GM12864 (cell line): ENCODE results near the gene TEAD1.
A peak's percentile ranks its signal among the peaks of the same experiment; 100 is the strongest.

Source experiments
- DNase-seq: peaks from one replicate; pipeline ENCODE4 v3.0.0-alpha.2; 2011; ENCODE audit warnings: low read depth
- H3K4me3 ChIP-seq: 2 replicates; pipeline ENCODE4 v1.5.1; 2011; ENCODE audit warnings: mild to moderate bottlenecking, low read depth, low read length, control low read depth
- TF ChIP-seq, protein P1 (sequence below): IDR thresholded peaks from 2 replicates; pipeline ENCODE4 v1.5.1; 2011; ENCODE audit warnings: low read depth, mild to moderate bottlenecking, moderate library complexity, low read length, control low read depth, inconsistent platforms; ENCODE audit errors: missing control alignments

The TEAD1 gene

DNA sequence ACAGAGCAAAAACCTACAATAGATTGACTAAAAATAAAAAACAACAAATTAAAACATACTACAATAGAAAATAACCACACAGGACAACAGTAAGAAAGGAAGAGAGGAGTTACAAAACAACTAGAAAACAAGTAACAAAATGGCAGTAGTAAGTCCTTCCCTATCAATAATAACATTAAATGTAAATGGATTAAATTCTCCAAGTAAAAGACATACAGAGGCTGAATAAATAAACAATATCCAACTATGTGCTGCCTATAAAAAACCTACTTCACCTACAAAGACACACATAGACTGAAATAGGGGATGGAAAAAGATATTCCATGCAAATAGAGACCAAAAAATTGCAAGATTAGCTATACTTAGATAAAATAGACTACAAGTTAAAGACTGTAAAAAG lies 277.9 kb downstream of the TEAD1 start:
- no peak for DNase-seq
- TF ChIP-seq, protein P1, sequence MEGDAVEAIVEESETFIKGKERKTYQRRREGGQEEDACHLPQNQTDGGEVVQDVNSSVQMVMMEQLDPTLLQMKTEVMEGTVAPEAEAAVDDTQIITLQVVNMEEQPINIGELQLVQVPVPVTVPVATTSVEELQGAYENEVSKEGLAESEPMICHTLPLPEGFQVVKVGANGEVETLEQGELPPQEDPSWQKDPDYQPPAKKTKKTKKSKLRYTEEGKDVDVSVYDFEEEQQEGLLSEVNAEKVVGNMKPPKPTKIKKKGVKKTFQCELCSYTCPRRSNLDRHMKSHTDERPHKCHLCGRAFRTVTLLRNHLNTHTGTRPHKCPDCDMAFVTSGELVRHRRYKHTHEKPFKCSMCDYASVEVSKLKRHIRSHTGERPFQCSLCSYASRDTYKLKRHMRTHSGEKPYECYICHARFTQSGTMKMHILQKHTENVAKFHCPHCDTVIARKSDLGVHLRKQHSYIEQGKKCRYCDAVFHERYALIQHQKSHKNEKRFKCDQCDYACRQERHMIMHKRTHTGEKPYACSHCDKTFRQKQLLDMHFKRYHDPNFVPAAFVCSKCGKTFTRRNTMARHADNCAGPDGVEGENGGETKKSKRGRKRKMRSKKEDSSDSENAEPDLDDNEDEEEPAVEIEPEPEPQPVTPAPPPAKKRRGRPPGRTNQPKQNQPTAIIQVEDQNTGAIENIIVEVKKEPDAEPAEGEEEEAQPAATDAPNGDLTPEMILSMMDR: no peak

DNA sequence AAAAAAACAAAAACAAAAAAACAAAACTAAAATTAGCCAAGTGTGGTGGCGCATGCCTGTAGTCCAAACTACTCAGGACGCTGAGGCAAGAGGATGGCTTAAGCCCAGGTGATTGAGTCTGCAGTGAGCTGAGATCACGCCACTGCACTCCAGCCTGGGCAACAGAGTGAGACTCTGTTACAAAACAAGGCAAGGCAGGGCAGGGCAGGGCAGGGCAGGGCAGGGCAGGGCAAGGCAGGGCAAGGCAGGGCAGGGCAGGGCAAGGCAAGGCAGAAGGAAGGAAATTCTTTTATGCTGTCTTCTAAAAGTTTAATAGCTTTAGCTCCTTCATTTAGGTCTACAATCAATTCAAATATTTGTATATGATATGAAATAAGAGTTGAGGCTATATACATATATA lies 284.8 kb downstream of the TEAD1 start:
- TF ChIP-seq, protein P1: no peak
- no peak for DNase-seq
- H3K4me3 ChIP-seq: no peak overlapping the region

More for the DNA sequence above, 277.9 kb downstream of the TEAD1 start:
- H3K4me3 ChIP-seq: no peak overlapping the region

DNA sequence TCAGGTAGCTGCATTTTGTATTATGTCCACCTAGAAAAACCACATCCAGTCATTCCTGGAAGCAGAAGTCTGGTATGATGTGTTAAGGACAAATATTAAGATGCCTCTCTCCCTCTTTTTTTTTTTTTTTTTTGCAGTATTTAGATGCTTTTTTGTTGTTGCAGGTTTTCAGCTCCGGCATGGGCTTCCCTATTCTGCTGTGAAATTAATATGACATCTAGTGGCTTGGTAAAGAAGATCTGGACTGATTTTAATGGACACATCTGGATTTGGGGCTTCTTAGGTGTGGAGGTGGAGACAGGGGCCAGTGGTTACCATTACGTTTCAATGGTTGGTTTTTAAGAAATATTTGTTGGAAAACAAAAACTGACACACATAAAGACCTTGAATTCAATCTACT lies 287.4 kb downstream of the TEAD1 start:
- no peak for DNase-seq
- no peak overlapping the region for H3K4me3 ChIP-seq
- TF ChIP-seq, protein P1: no peak

DNA sequence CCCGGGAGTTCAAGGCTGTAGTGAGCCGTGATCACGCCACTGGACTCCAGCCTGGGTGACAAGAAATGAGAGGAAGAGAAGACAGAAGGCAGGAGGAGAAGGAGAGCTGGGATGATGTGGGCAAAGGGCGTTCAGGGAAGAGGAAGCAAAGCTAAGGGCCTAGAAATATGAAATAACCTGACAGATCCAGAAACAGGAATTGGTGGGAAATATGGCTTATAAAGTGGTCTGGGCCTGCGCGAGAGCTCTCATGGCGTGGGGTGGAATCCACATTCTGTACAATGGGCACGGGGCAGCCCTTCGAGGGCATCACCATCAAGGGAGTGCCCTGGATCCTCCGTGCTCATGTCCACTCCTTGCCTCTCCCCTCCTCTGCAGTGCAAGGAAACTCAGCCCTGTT lies 288.1 kb downstream of the TEAD1 start:
- no peak for DNase-seq
- no peak overlapping the region for H3K4me3 ChIP-seq
- TF ChIP-seq, protein P1: no peak

DNA sequence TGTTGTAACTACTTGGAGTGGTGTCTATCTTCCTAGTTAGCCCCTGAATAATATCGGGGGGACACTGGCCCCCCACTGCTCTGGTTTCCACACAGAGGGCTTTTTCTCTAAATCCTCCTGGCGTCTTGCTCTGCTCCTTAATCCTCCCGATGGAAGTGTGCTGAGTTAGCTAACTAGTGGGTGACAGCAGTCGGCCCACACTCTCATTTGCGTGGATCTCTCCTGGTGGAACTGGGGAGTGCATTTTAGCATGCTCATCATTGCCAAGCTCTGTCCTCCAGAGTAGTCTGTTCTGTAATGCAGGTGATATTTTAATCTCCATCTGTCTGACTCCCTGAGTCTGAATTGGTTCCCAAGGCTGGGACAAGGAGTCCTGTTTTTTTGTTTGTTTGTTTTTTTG lies 288.8 kb downstream of the TEAD1 start:
- DNase-seq: no peak
- TF ChIP-seq, protein P1: no peak
- H3K4me3 ChIP-seq: no peak overlapping the region

DNA sequence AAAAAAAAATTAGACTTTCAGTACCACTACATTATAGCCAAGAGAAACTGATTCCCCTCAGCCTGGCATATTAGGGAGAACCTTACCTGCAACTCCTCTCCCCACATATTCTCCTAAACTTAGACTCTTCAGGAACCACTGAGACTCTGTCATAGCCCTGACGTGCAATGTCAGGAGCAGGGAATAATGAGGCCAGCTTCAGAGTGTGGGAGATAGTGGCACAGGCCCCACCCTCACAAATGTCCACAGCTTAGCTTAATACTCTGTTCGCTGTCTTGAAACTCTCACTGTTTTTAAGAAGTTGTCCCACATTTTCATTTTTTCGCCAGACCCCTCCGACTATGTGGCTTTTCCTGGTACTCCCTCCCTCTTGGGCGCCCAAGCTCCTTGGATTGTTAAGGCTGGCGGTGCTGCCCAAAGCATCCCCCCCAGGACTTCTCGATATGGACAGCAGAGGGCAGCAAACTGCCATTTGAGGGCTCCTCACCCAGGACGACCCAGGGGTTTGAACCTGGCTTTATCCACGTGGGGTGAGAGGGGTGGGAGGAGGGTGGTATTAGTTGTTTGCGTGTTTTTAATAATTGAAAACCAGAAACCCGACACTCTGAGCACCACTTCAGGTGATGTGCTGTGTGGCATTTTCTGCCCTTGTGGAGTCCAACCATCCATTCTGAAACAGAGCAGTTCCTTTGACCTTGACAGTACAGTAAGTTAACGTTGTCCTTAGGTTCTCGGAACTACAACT lies 289.7 kb downstream of the TEAD1 start:
- no peak for DNase-seq
- TF ChIP-seq, protein P1: peak; percentile 80
- no peak overlapping the region for H3K4me3 ChIP-seq

DNA sequence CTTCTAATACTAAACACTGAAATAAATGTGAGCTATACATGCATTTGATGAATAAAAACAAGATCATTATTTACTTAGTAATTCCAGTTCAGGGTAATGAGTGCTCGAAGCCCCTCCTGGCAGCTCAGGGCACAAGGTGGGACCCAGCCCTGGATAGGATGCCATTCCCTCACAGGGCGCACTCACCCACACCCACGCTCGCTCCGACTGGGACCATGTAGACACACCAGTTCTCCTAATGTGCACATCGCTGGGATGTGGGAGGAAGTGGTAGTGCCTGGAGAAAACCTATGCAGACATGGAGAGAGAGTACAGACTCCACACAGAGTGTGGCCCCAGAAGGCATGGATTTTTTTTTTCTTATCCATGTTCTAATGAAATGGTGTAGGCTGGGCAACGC lies 290.4 kb downstream of the TEAD1 start:
- H3K4me3 ChIP-seq: no peak overlapping the region
- DNase-seq: no peak
- TF ChIP-seq, protein P1: no peak
